ENCODE measurements around the gene SOD1.

- TF ChIP-seq, protein P1, sequence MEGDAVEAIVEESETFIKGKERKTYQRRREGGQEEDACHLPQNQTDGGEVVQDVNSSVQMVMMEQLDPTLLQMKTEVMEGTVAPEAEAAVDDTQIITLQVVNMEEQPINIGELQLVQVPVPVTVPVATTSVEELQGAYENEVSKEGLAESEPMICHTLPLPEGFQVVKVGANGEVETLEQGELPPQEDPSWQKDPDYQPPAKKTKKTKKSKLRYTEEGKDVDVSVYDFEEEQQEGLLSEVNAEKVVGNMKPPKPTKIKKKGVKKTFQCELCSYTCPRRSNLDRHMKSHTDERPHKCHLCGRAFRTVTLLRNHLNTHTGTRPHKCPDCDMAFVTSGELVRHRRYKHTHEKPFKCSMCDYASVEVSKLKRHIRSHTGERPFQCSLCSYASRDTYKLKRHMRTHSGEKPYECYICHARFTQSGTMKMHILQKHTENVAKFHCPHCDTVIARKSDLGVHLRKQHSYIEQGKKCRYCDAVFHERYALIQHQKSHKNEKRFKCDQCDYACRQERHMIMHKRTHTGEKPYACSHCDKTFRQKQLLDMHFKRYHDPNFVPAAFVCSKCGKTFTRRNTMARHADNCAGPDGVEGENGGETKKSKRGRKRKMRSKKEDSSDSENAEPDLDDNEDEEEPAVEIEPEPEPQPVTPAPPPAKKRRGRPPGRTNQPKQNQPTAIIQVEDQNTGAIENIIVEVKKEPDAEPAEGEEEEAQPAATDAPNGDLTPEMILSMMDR (IDR thresholded peaks at IDR 0.05): no peak
- no peak for TF ChIP-seq POLR2A (IDR thresholded peaks at IDR 0.05)
Observed at GRCh38 chr21:31622397-31622796, 37.1 kb upstream of the SOD1 start.
